Esophagus squamous epithelium (tissue), 4 donors: ENCODE results near the gene MORC3.

ENCODE experiments used
- POLR2A ChIP-seq, 4 donors: fragments of 450-650 bp; IDR thresholded peaks; one replicate each; pipeline ENCODE4 v1.6.1; 2017; ENCODE audit warnings: antibody characterized with exemption in 4 of 4, mild to moderate bottlenecking in 4 of 4, moderate library complexity in 3 of 4
- TF ChIP-seq, protein P1 (sequence below), 6 experiments: fragments of 450-650 bp in 4 of 6; fragments of 200-600 bp in 2 of 6; sonication (generic) in 2 of 6; IDR thresholded peaks; one replicate each; pipeline ENCODE4 v1.5.1; 2016 to 2019; ENCODE audit warnings: antibody characterized with exemption in 6 of 6, mild to moderate bottlenecking in 4 of 6, moderate library complexity in 4 of 6

DNA sequence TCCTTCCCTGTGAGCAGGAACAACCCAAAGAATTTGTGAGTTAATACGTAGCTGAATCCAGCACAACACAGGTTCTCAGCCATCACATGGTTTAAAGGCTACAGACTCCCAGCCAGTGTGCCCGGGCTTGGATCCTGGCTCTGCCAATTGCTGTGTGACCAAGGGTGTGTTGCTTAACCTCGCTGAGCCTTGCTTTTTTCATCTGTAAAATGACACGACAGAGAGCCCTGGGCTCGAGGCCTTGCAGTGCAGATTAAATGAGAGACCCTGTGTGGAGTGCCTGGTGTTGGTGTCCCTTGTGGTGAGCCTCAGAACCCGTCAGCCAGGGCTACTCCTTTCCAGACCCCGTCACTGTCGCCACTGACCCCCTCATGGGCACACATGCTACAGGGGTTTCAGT lies 104.6 kb downstream of the MORC3 start:
- TF ChIP-seq, protein P1, sequence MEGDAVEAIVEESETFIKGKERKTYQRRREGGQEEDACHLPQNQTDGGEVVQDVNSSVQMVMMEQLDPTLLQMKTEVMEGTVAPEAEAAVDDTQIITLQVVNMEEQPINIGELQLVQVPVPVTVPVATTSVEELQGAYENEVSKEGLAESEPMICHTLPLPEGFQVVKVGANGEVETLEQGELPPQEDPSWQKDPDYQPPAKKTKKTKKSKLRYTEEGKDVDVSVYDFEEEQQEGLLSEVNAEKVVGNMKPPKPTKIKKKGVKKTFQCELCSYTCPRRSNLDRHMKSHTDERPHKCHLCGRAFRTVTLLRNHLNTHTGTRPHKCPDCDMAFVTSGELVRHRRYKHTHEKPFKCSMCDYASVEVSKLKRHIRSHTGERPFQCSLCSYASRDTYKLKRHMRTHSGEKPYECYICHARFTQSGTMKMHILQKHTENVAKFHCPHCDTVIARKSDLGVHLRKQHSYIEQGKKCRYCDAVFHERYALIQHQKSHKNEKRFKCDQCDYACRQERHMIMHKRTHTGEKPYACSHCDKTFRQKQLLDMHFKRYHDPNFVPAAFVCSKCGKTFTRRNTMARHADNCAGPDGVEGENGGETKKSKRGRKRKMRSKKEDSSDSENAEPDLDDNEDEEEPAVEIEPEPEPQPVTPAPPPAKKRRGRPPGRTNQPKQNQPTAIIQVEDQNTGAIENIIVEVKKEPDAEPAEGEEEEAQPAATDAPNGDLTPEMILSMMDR (IDR thresholded peaks at IDR 0.05) = no peak
- no peak for TF ChIP-seq POLR2A (IDR thresholded peaks at IDR 0.05)
